Neutrophil (primary cell): ENCODE measurements around the gene ZFPM1.

Experiments used
- H3K27ac ChIP-seq: fragments of 200-600 bp; sonication (generic); 2 replicates; pipeline ENCODE4 v1.5.1; 2016; ENCODE audit warnings: mild to moderate bottlenecking, moderate library complexity
- H3K27me3 ChIP-seq: fragments of 200-600 bp; sonication (generic); 2 replicates; pipeline ENCODE4 v1.6.0; 2016; ENCODE audit warnings: mild to moderate bottlenecking
- H3K36me3 ChIP-seq: fragments of 200-600 bp; sonication (generic); 2 replicates; pipeline ENCODE4 v1.5.1; 2017
- H3K4me1 ChIP-seq, 2 experiments: fragments of 200-600 bp in 1 of 2; sonication (generic) in 1 of 2; 1 replicate in 1 of 2; 2 replicates in 1 of 2; pipeline versions ENCODE4 v1.5.1 to v1.6.1; 2013 to 2016; ENCODE audit warnings: low read depth in 1 of 2, low read length in 1 of 2, mild to moderate bottlenecking in 1 of 2, moderate library complexity in 1 of 2; ENCODE audit not compliant: control insufficient read depth in 1 of 2, insufficient read depth in 1 of 2
- H3K4me3 ChIP-seq, 2 experiments: fragments of 200-600 bp in 1 of 2; sonication (generic) in 1 of 2; 1 replicate in 1 of 2; 2 replicates in 1 of 2; pipeline ENCODE4 v1.5.1; 2013 to 2016; ENCODE audit warnings: low read depth in 1 of 2, low read length in 1 of 2, mild to moderate bottlenecking in 1 of 2, moderate library complexity in 1 of 2
- H3K9me3 ChIP-seq: fragments of 200-600 bp; sonication (generic); 2 replicates; pipeline ENCODE4 v1.5.1; 2016
- CTCF ChIP-seq: fragments of 200-600 bp; sonication (generic); IDR thresholded peaks from 2 replicates; pipeline ENCODE4 v1.5.1; 2016; ENCODE audit warnings: antibody characterized with exemption

ZFPM1 gene

GRCh38 chr16:88423448-88423850 lies 29.6 kb upstream of the ZFPM1 start:
- no peaks in the 10 kb centered on the region for H3K36me3 ChIP-seq
- TF ChIP-seq CTCF, result no peak
- H3K27ac ChIP-seq, result no peak overlapping the region
- no peaks in the 10 kb centered on the region for H3K4me1 ChIP-seq
- H3K9me3 ChIP-seq, result no peaks in the 10 kb centered on the region
- H3K27me3 ChIP-seq, result peaks cover 37% of the 10 kb centered on the region
- H3K4me3 ChIP-seq, result no peak overlapping the region

DNA sequence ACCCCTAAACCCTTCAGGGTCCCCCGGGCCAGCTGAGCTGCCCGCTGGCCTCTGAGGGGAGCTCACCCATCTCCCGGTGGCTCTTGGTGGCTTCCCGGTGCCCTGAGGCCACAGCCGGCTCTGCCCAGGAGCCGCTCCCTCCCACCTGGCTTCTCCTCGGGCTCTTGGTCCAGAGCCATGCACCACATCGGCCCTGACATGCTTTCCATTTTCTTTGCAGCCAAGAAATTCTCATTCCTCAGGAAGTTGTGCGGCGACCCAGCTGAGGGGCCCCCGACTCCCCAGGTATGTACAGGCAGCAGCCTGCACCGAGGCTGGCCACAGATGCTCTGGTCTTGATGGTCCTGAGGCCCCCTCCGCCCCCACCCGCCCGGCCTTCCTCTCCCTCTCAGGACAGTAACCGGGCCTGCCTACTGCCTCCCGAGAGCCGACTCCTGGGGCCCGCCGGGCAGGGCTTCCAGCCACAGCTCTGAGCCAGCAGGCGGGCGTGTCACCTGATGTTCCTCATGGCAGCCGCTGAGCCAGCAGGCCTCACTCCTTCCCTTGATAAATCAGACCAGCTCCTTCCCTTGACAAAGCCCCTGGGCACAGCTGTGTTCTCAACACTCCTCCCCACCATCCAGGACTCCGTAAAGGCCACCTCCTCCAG lies 28.4 kb upstream of the ZFPM1 start:
- peaks cover 50% of the 10 kb centered on the region for H3K27me3 ChIP-seq
- no peak for TF ChIP-seq CTCF
- no peaks in the 10 kb centered on the region for H3K36me3 ChIP-seq
- H3K27ac ChIP-seq, result no peak overlapping the region
- H3K4me1 ChIP-seq, result no peaks in the 10 kb centered on the region
- no peaks in the 10 kb centered on the region for H3K9me3 ChIP-seq
- no peak overlapping the region for H3K4me3 ChIP-seq

DNA sequence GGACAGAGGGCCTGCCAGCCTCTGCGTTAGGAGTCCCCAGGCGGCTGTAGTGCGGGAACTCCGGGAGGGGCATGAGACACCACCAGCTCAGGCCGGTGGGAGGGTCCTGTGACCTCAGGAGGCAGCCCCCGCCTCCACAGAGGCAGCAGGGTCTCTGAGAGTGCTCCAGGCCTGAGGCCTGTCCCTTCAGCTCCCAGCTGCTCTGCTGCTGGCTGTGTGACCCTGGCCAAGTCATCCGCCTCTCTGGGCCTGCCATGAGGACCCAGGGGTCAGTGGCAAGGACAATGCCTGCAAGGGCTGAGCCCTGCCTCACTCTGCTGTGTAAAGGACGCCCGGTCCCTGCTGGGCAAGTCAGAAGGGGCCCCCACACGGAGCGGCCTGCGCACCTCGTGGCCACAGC lies 27.1 kb upstream of the ZFPM1 start:
- no peaks in the 10 kb centered on the region for H3K36me3 ChIP-seq

DNA sequence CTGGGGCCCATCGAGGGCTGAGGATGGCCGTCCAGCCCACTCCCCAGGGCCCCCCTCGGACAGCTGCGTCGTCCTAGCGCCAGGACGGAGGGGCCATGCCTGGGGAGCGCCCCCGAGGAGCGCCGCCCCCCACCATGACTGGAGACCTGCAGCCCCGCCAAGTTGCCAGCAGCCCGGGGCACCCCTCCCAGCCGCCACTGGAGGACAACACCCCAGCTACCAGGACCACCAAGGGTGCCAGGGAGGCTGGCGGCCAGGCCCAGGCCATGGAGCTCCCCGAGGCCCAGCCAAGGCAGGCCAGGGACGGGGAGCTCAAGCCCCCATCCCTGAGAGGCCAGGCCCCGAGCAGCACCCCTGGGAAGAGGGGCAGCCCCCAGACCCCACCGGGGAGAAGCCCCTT lies 25.7 kb upstream of the ZFPM1 start:
- Histone ChIP-seq H3K4me3 (no peak overlapping the region), H3K9me3 (no peaks in the 10 kb centered on the region), H3K27me3 (peaks cover 76% of the 10 kb centered on the region), H3K4me1 (peaks cover 0 to 6% of the 10 kb centered on the region in 2 experiments), H3K27ac (no peak overlapping the region), H3K36me3 (no peaks in the 10 kb centered on the region)
- TF ChIP-seq CTCF, result no peak

More for the DNA sequence above, 27.1 kb upstream of the ZFPM1 start:
- no peak for TF ChIP-seq CTCF
- H3K9me3 ChIP-seq, result no peaks in the 10 kb centered on the region
- H3K27ac ChIP-seq, result no peak overlapping the region
- no peak overlapping the region for H3K4me3 ChIP-seq
- peaks cover 63% of the 10 kb centered on the region for H3K27me3 ChIP-seq
- H3K4me1 ChIP-seq, result peaks cover 0 to 6% of the 10 kb centered on the region in 2 experiments

GRCh38 chr16:88428156-88428555 lies 24.9 kb upstream of the ZFPM1 start:
- Histone ChIP-seq H3K27me3 (peaks cover 84% of the 10 kb centered on the region), H3K27ac (no peak overlapping the region), H3K9me3 (no peaks in the 10 kb centered on the region), H3K4me1 (peaks cover 0 to 6% of the 10 kb centered on the region in 2 experiments), H3K36me3 (no peaks in the 10 kb centered on the region), H3K4me3 (no peak overlapping the region)
- TF ChIP-seq CTCF, result no peak
